GM21825 (cell line): ENCODE results near the gene PTPRU.
"Not testable (repeated sequence)": the region's sequence is repeated elsewhere in the genome, so short reads cannot be mapped to it uniquely, and the experiment has no call there.

Experiments used
- ATAC-seq: cut with Tn5 transposase; IDR thresholded peaks from one replicate; pipeline ENCODE4 v1.9.1; 2021; ENCODE audit warnings: mild to moderate bottlenecking, moderate library complexity; ENCODE audit not compliant: unreplicated experiment

Gene PTPRU

DNA sequence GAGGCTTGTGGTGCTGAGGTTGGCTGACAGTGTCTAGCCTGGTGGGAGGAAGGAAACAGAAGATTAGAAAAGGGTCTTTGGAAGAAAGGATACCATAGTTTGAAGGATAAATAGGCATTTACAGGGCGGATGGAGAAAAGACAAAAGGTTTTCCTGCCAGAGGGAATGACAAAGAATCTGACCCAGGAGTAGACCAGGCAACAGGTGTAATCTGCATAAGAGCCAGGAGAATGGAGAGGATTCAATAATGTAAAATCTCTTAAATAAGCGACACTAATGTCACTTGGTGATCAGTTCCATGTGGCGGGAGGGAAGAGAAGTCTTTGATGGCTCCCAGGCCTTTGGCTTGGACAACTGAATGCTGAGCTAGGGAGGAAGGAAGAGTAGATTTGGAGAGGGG is 15.0 kb upstream of the PTPRU start:
- no peak for ATAC-seq

DNA sequence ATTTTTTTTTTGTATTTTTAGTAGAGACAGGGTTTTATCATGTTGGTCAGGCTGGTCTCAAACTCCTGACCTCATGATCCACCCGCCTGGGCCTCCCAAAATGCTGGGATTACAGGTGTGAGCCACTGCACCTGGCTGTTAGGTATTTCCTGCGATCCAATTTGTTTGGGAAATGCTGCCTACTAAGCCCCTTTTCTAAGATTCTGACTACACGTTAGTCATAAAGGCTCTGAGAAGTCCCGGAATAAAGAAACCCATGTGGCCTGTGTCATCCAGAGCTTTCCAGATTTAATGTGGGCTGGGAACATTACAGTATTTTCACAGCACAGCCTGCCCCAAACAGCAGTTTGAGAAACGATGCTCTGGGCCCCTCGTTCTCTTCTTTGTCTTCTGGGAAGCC is 14.1 kb upstream of the PTPRU start:
- ATAC-seq = not testable (repeated sequence)

DNA sequence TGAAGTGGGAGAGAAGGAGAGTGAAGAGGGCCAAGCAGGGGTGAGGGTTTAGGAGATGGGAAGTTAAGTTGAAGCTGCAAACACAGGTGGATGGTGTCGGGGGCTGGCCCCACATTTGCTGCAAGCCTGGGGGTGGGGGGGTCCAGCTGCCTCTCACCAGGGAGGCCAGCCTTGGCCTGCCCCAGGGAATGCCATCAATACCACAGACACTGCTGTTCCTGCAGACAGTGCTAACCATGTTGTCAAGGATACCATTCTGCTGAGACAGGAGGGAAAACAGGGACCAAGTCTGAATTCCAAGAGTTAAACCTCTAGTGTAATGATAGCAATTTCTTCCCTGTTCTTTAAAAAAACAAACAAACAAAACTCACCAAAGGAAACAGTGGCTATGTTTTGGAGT is 13.6 kb upstream of the PTPRU start:
- no peak for ATAC-seq

DNA sequence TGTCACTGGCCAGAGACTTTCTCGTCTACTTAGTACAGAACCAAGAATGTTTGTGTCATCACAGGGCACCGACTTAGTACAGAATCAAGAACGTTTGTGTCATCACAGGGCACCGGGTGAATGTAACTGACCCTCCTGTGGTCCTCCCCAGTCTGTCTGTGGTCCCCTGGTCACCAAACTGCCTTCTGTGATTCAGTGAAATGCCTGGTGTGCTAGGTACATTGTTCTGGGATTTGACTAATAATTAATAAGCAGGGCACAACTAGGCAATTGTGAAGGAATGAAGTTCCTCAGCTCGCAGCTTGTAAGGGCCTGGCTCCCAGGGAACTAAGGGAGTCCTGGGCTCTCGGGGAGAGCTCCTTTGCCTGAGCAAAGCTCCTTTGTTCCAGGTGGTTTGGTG is 12.8 kb upstream of the PTPRU start:
- no peak for ATAC-seq

DNA sequence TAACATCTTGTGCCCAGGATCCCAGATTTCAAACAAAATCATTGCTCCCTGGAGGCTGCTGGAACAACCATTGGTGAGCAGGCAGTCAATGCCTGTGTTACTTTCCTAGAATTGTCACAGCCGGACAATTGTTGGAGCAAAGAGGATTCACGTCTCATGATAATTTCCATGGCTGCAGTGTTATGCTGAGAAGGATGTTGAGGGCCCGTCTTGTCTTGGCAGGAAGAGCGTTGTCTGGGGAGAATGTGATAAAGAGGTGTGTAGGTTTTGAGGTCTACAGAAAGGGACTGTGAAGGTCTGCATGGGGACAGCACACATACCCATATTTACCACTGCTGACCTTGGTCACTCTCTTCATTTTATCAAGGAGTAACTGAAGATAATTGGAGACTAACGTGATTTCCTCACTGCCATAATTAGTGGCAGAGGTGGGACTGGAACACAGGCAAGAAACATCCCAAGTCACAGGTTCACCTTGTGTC is 11.9 kb upstream of the PTPRU start:
- ATAC-seq = no peak

DNA sequence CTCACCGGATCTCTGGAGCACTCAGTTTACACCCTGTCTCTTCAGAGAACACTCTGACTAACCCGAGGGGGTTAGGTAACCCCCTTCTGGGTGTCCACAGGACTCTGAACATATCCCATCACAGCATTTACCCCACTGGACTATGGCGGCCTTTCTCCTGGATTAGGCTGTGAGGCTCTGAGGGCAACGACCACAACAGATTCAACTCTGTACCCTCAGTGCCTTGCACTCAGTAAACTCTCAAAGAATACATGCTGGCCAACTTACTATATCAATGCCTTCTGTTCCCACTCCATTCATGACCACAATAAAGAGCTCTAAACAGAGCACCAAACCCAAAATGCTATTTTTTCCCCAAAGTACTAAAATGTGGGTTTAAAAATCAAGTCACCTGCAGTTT is 11.0 kb upstream of the PTPRU start:
- ATAC-seq = no peak

DNA sequence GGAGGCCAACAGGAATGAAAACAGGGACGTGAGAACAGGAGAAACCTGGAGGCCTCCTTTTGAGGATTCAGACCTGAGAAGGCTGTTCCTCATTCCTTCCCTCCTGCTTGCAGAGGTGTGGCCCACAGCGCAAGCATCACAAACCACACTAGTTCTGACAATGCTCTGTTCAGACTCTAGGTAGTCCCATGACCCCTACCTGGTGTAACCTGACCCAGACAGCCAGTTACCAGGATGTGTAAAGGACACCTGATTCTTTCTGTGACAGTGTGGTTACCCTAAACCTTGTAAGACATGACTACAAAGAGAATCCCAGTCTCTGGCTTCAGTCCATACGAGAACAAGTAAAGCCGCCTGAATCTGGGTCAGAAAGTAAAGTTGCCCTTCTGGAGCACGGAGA is 8.8 kb upstream of the PTPRU start:
- no peak for ATAC-seq

DNA sequence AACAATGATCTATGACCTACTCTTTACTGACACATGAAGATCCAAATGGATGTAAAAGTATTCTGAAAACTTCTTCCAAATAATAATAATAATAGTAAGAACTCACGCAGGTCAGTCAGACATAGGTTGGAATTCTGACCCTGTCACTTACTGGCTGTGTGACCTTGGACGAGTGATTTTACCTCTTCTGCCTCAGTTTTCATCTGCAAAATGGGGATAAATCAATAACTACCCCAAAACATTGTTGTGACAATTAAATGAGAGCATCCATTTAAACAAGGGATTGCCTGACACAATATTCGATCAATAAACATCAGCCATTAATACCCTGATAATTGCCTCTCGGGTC is 6.1 kb upstream of the PTPRU start:
- ATAC-seq = no peak

DNA sequence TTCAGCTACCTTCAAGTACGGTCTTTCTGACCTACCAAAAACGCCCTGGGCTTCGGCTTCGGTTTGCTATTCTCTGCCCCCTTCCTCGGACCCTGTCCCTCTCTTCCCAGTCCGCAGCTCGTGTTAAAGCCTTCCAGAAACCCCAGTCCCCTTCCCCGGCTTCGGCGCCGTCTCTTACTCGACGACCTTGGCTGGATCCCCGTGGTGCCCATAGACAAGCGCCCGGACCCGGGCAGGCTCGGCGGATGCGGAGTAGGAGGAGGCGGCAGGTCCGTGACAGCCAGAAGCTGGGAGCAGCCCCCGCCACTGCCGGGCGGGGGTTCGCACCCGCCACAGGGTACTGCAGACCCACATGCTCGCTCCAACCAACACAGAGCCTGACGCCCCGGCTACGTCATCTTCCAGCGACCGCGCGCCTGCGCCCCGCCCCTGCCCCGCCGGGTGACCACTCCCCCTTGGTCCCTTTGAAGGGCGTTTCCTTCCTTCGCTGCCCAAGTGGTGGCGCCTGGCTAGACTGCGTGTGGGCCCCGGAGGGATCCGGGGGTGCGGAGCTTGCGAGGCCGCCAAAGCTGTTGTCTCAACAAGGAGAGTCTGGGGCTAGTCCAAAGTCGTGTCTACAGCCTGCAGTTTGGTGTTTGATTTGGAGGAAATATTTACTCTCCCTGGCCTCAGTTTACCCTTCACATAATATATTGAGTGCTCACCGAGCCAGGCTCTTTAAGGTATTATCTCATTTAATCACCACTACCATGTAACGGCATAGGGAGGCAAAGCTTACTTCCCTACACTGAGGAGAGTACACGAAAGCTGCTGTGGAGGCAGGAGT is 5.6 kb upstream of the PTPRU start, which contains the start of gene MECR:
TSS of gene MECR (minus strand) at position 382 of the 826 bp plus-strand sequence. CDS start at position 354, 28 bp downstream.
- ATAC-seq = peak; percentile 80

DNA sequence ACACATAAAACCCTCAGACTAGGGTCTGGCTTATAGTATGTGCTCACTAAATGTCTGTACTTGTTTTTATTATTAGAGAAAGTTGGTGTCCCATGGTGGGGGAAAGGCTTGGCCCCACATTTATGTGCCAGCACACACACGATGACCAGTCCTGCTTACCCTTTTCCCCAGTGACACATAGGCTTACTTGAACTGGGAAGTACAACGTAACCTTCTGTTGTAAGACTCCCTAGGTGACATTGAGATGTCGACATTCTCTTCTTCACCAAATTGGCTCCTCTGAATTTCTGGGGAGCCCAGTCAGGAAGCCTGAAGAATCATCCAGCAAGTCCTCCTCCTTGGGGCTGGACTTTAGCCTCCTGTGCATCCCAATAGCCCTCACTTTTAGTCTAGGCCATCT is 3.9 kb upstream of the PTPRU start:
- ATAC-seq = no peak

DNA sequence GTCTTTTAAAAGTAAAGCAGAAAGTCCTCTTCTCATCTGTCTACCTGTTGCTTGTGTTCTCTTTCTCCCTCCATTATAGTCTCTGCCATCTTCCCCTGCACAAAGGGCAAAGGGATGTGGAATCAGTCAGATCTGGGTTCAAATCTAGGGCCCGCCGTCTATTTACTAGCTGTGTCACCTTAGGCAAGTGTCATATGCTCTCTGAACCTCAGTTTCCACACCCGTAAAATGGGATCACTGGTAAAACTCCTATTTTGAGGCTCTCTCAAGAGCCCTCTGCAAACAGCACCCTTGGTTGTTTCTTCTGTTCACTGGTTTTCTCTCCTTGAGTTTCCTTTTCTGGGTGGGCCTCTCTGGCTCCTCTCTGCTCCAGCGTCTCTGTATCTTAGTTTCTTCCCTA is 2.6 kb upstream of the PTPRU start:
- ATAC-seq = no peak

DNA sequence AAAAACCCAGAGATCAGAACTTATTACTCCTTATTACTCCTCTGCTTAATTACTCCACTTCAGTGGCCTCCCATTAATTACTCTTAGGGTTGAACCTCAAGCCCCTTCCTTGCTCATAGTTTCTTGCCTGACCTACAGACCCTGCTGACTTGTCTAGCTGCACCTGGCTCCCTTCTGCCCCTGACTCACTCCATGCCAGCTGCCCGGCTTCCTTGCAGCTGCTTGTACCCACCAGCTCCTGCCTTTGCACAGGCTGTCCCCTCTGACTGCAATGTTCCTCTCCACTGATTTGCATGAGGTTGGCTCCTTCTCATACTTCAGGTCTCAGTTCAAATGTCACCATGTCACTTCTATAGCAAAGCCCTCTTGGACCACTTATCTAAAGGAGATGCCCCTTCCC is 1.9 kb upstream of the PTPRU start:
- ATAC-seq = no peak

DNA sequence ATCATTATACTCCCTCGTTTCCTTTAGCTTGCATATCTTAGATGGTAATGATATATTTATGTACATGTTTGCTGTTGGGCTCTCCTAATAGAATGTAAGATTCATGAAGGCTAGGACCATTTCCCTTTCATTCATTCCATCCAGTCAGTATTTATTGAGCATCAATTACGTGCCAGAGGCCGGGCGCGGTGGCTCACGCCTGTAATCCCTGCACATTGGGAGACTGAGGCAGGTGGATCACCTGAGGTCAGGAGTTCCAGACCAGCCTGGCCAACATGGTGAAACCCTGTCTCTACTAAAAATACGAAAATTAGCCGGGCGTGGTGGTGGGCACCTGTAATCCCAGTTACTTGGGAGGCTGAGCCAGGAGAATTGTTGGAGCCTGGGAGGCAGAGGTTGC is 1.4 kb upstream of the PTPRU start:
- ATAC-seq = not testable (repeated sequence)

DNA sequence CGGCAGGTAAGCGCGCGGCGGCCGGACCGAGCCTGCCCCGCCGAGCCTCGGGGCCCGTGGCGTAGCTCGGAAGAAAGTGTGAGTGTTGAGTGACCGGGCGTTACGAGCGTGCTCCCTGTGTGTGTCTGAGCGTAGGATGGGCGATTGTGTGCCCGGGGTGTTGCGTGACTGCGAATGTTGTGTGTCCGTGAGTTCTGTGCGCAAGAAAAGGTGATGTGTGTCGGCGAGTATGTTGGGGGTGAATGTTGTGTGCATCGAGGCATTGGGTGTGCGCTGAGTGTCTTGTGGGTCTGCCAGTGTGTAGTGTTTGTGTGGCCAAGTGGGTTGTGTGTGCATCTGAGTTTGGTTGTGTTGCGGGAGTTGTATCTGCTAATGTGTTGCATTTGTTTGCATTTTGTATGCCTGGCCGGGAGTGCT is 398 bp downstream of the PTPRU start:
- no peak for ATAC-seq

DNA sequence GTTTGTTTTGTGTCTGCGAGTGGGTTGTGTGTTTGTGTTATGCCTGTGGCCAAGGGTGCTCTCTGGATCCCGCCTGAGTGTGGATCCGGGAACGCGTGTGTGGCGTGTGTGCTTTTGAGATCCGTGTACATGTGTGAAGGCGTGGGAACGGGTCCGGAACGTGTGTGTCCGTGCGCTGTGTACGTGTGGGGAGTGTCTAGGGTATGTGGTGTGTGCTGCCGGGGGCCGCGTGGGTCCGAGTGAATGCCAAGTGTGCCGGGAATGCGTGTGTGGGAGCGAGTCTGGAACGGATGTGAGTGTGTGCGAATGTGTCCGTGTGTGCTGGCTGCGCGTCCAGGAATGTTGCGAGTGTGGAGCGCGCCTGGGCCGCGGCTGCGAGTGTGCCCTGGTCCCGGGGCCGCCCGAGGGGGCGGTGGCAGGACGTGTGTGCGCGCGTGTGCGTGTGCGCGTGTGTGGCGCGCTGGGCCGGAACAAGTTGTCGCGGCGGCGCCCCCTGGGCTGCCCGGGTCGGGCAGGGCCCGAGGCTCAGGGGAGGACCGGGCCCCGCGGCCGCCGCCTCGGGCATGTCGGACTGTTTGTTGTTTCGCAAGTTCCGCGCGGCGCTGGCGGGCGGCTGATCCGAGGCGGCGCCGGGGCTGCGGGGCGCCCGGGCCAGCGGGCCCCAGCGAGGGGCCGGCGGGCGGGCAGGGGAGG is 953 bp downstream of the PTPRU start:
- no peak for ATAC-seq

DNA sequence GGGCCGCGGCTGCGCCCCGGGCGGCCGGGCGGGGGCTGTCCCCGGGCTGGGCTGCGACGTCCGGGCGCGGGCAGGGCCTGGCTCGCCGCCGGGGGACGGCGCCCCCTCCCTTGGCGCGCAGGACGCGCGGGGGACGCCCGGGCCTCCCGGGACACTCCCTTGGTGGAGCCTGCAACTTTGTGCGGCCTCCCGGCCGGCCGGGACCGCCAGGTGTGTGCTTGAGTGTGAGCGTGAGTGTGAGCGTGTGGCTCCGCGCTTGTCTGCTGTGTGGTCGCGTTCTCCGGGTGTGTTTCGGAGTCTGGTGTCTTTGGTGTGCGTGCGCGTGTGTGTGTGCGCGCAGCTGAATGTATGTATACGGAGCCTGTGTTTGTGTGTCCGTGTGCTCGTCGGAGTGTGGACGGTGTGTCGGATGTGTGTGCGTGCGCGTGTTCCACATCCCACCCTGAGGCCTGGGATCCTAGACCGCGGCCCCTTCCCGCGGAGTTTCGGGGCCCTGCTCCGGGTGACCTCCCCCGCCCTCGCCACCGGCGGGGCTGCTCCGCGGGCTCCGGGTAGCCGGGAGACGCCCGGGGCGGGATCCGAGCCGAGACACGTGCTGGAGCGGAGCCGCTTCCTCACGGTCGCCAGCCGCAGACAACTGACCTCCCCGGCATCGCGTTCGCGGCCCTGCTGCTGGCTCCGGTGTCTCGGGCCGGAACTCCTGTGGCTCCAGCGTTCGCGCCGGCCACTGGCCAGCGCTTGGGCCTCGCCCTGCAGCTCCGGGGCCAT is 1.7 kb downstream of the PTPRU start:
- no peak for ATAC-seq

DNA sequence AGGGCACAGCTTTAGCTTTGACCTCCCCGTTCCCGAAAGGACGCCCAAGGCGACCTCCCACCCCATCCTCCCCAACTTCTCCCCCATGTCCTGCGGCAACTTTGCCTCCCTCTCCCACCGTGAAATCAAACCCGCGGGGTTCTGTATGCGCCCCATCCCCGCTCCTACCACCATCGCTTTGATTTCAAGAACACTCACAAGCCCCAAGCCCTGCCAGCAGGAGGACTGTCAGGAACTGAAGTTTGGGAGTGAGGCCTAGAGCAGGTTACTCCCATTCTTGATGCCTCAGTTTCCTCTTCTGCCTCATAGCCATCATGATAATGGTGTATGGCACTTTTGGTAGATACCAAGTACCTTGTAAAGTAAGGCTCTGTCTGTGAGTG is 2.3 kb downstream of the PTPRU start:
- ATAC-seq = no peak

DNA sequence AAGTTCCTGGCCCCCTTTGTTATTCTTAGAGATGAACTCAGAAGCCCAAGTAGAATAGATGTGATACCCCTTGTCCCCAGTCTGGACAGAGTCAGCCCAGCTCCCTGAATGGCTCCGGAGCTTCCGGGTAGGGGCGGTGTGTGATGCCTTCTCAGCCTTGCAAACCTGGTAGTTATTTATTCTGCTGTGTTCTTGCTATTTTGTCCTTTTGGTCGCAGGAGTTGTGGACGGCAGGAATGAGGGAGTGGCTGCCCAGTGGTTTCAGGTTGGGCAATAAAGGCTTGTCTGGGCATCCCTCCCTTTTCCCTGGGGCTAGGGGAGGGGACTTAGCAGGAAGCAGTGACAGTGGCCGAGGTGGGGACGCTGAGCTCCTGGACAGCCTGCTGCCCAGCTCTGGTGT is 2.8 kb downstream of the PTPRU start:
- no peak for ATAC-seq

DNA sequence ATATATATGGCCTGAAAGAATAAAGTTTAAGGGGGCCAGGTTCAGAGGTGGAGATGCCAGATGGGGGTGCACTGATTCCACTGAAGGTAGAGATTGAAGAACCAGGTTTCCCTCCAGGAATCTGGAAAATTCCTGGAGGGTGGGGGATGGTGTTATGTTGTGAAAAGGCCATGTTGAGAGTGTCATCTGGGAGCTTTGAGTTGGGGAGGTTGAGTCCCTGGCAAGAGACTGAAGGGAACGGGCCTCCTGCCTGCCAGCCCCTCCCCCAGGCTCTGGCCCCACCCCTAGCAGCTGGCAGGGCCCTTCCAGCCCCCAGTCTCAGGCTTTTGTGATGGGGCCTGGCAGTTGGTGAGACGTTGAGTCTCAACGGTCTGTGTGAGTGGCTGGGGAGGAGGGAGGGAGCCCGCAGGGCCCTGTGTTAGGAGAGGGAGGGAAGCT is 4.1 kb downstream of the PTPRU start:
- no peak for ATAC-seq

DNA sequence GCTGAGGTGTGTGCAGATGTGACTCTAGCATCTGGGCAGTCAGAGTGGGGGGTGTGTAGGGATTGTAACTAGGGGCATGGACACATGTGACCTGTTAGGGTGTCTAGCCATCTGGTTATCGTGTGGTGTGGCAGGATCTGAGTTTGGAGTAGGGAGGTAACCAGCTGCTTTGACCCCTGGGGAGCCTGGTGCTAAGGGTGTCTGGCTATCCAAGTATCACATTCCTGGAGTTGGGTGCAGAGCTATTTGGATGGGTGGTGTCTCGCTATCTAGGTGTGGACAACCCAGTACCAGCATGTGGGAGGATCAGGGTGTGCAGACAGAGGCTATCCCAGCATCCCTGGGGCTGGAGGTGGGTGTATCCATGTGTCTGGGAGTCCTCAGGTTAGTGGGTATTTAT is 4.7 kb downstream of the PTPRU start:
- ATAC-seq = no peak

DNA sequence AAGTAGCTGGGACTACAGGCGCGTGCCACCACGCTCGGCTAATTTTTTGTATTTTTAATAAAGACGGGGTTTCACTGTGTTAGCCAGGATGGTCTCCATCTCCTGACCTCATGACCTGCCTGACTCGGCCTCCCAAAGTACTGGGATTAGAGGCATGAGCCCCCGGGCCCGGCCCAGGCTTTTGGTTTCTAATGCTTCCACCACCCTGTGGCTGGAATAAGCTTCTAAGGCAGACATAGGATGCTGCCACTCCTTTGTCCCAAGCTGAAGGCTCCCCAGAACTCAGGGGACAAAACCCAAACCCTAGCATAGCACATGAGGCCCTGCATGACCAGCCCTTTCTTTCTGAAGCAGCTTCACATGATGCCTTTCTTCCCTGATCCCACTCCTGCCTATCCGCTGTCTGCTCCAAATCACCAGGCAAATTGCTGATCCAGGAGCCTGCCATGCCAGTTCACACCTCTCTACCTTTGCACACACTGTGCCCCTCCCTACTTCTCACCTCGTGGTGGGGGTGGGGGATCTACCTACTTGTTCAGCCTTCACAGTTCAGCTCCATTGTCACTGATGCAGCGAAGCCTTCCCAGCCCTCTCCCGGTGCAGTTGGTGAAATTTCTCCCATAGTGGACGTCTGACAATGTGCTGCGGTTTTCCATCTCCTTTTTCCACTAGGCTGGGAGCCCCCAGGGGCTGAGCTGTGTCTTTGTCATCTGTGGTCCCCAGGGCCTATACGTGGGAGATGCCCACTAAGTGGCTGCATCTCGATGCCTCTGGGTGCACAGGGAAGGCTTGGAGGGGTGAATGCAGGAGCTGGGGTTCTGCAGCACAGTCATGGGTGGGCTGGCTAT is 6.9 kb downstream of the PTPRU start:
- ATAC-seq = no peak
